ENCODE data around the gene IRS4. TPM values are rescaled to one million over a fixed set of nuclear protein-coding genes. Genes with fewer than 3 reads are reported as not detected.
A peak's percentile ranks its signal among the peaks of the same experiment; 100 is the strongest.

IRS4 gene
- total and polyA plus RNA-seq, 2 donors from 2014 or later = not detected

DNA sequence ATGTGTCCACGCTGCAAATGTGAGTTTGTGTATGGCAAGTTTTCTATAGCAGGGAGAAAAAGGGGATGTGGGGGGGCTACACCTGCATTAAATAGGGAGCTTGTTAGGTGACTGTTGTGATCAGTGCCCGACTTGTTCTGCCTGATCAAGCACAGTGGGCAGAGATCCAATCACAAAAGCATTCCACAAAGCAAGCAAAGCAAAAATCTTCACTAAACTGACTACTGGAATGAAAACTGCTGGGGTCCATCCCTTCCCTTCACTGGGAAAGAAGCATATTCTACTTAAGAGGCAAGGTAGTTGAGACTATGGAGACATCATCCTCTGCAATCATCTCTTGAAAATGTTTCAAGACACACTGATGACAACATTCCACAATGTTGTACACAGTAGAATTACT, 5.2 kb downstream of the IRS4 start:
- peaks cover 32% of the 10 kb centered on the region for H3K27me3 ChIP-seq (ENCODE audit: control insufficient read depth, insufficient read depth, low read length)
- peak in 1 of 5 donors; percentile 10 for DNase-seq

DNA sequence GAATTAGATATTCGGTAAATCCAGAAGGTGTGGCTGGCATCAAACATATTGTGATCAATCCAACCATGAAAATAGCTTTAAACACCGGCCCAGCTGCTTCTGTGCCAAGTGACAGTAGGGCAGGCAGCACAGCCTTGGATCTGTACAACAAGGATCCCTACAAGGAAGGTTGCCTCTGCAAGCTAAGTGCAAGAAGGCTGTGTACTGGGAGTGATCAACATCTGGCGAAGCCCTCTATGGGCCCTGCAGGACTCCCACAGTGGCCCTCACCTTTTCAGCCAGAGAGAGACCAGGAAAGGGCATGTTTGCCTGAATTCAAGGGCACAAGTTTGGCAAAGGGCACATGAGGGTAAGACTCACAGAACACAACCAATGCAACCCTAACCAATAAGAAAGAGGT, 9.6 kb downstream of the IRS4 start:
- H3K4me1 ChIP-seq (ENCODE audit: control insufficient read depth in 2 of 3, insufficient read depth in 2 of 3, low read depth in 1 of 3, low read length in 3 of 3) = no peaks in the 10 kb centered on the region
- TF ChIP-seq, protein P1, sequence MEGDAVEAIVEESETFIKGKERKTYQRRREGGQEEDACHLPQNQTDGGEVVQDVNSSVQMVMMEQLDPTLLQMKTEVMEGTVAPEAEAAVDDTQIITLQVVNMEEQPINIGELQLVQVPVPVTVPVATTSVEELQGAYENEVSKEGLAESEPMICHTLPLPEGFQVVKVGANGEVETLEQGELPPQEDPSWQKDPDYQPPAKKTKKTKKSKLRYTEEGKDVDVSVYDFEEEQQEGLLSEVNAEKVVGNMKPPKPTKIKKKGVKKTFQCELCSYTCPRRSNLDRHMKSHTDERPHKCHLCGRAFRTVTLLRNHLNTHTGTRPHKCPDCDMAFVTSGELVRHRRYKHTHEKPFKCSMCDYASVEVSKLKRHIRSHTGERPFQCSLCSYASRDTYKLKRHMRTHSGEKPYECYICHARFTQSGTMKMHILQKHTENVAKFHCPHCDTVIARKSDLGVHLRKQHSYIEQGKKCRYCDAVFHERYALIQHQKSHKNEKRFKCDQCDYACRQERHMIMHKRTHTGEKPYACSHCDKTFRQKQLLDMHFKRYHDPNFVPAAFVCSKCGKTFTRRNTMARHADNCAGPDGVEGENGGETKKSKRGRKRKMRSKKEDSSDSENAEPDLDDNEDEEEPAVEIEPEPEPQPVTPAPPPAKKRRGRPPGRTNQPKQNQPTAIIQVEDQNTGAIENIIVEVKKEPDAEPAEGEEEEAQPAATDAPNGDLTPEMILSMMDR (IDR thresholded peaks at IDR 0.05; ENCODE audit: borderline replicate concordance, extremely low read depth, insufficient read depth) = no peak
- H3K9me3 ChIP-seq (ENCODE audit: control insufficient read depth in 2 of 3, insufficient read depth in 1 of 3, low read length in 3 of 3) = no peaks in the 10 kb centered on the region
- intact Hi-C loops (cut with DNase I) = no loop called here
- H3K4me3 ChIP-seq (ENCODE audit: low read length in 3 of 3) = no peak overlapping the region
- no peak overlapping the region for H3K9ac ChIP-seq (ENCODE audit: low read length in 3 of 3)
- DNase-seq (no peak), FAIRE-seq (no peak)
- no peaks in the 10 kb centered on the region for H3K36me3 ChIP-seq (ENCODE audit: control insufficient read depth in 2 of 3, insufficient read depth in 3 of 3, low read length in 3 of 3)
- no peak overlapping the region for H3K27ac ChIP-seq (ENCODE audit: low read depth in 2 of 2, low read length in 2 of 2)
- H3K27me3 ChIP-seq (ENCODE audit: control insufficient read depth, insufficient read depth, low read length) = peaks cover 11% of the 10 kb centered on the region

More for the DNA sequence above, 5.2 kb downstream of the IRS4 start:
- no peak overlapping the region for H3K9ac ChIP-seq (ENCODE audit: low read length in 3 of 3)
- no peak overlapping the region for H3K4me3 ChIP-seq (ENCODE audit: low read length in 3 of 3)
- intact Hi-C loops (cut with DNase I) = no loop called here
- H3K27ac ChIP-seq (ENCODE audit: low read depth in 2 of 2, low read length in 2 of 2) = no peak overlapping the region
- no peaks in the 10 kb centered on the region for H3K9me3 ChIP-seq (ENCODE audit: control insufficient read depth in 2 of 3, insufficient read depth in 1 of 3, low read length in 3 of 3)
- H3K4me1 ChIP-seq (ENCODE audit: control insufficient read depth in 2 of 3, insufficient read depth in 2 of 3, low read depth in 1 of 3, low read length in 3 of 3) = no peaks in the 10 kb centered on the region
- no peak for FAIRE-seq
- TF ChIP-seq, protein P1 (IDR thresholded peaks at IDR 0.05; ENCODE audit: borderline replicate concordance, extremely low read depth, insufficient read depth) = no peak
- no peaks in the 10 kb centered on the region for H3K36me3 ChIP-seq (ENCODE audit: control insufficient read depth in 2 of 3, insufficient read depth in 3 of 3, low read length in 3 of 3)

GRCh38 chrX:108722561-108722960, 13.8 kb downstream of the IRS4 start:
- Histone ChIP-seq H3K27ac (ENCODE audit: low read depth in 2 of 2, low read length in 2 of 2) (no peak overlapping the region), H3K9ac (ENCODE audit: low read length in 3 of 3) (no peak overlapping the region), H3K4me3 (ENCODE audit: low read length in 3 of 3) (no peak overlapping the region), H3K36me3 (ENCODE audit: control insufficient read depth in 2 of 3, insufficient read depth in 3 of 3, low read length in 3 of 3) (no peaks in the 10 kb centered on the region), H3K27me3 (ENCODE audit: control insufficient read depth, insufficient read depth, low read length) (peaks cover 3% of the 10 kb centered on the region), H3K4me1 (ENCODE audit: control insufficient read depth in 2 of 3, insufficient read depth in 2 of 3, low read depth in 1 of 3, low read length in 3 of 3) (no peaks in the 10 kb centered on the region), H3K9me3 (ENCODE audit: control insufficient read depth in 2 of 3, insufficient read depth in 1 of 3, low read length in 3 of 3) (no peaks in the 10 kb centered on the region)
- intact Hi-C loops (cut with DNase I) = no loop called here
- DNase-seq = no peak
- TF ChIP-seq, protein P1 (IDR thresholded peaks at IDR 0.05; ENCODE audit: borderline replicate concordance, extremely low read depth, insufficient read depth) = no peak
- FAIRE-seq = no peak

- H3K27me3 ChIP-seq (ENCODE audit: control insufficient read depth, insufficient read depth, low read length) = no peaks in the 10 kb centered on the region
- H3K4me1 ChIP-seq (ENCODE audit: control insufficient read depth in 2 of 3, insufficient read depth in 2 of 3, low read depth in 1 of 3, low read length in 3 of 3) = no peaks in the 10 kb centered on the region
- H3K9ac ChIP-seq (ENCODE audit: low read length in 3 of 3) = no peak overlapping the region
- no peak for DNase-seq
- H3K27ac ChIP-seq (ENCODE audit: low read depth in 2 of 2, low read length in 2 of 2) = no peak overlapping the region
- H3K4me3 ChIP-seq (ENCODE audit: low read length in 3 of 3) = no peak overlapping the region
- intact Hi-C loops (cut with DNase I) = no loop called here
- H3K9me3 ChIP-seq (ENCODE audit: control insufficient read depth in 2 of 3, insufficient read depth in 1 of 3, low read length in 3 of 3) = no peaks in the 10 kb centered on the region
- TF ChIP-seq, protein P1 (IDR thresholded peaks at IDR 0.05; ENCODE audit: borderline replicate concordance, extremely low read depth, insufficient read depth) = no peak
- H3K36me3 ChIP-seq (ENCODE audit: control insufficient read depth in 2 of 3, insufficient read depth in 3 of 3, low read length in 3 of 3) = no peaks in the 10 kb centered on the region
- no peak for FAIRE-seq
These were observed 23.5 kb downstream of the IRS4 start for GRCh38 chrX:108712886-108713285.

All from kidney (tissue), 14 donors.